Mesenchymal stem cell (in vitro differentiated cells and primary cell): Measurements from ENCODE around the gene CNGB1.

Source experiments
- DNase-seq: peaks from one replicate; pipeline ENCODE4 v3.0.0-alpha.2; 2013
- H2AFZ ChIP-seq: one replicate; pipeline ENCODE4 v1.6.1; 2013; ENCODE audit warnings: low read depth, mild to moderate bottlenecking, control low read depth, inconsistent platforms, low read length, moderate library complexity
- H2AK5ac ChIP-seq: 2 replicates; pipeline ENCODE4 v1.6.1; 2013; ENCODE audit warnings: low read length, moderate library complexity, mild to moderate bottlenecking, inconsistent platforms; ENCODE audit not compliant: severe bottlenecking
- H2BK120ac ChIP-seq: one replicate; pipeline ENCODE4 v1.6.1; 2013; ENCODE audit warnings: low read depth, mild to moderate bottlenecking, inconsistent platforms, low read length, moderate library complexity
- H2BK12ac ChIP-seq, 2 experiments: one replicate each; pipeline ENCODE4 v1.6.1; 2013; ENCODE audit warnings: inconsistent platforms in 2 of 2, low read length in 2 of 2, mild to moderate bottlenecking in 2 of 2, moderate library complexity in 2 of 2, control low read depth in 1 of 2
- H2BK15ac ChIP-seq: one replicate; pipeline ENCODE4 v1.6.1; 2013; ENCODE audit warnings: mild to moderate bottlenecking, low read depth, inconsistent platforms; ENCODE audit not compliant: poor library complexity, severe bottlenecking
- H2BK5ac ChIP-seq: 2 replicates; pipeline ENCODE4 v1.6.1; 2013; ENCODE audit warnings: low read depth, mild to moderate bottlenecking, low read length, control low read depth, inconsistent platforms; ENCODE audit not compliant: poor library complexity, severe bottlenecking
- H3K14ac ChIP-seq, 2 experiments: one replicate each; pipeline ENCODE4 v1.6.1; 2013; ENCODE audit warnings: inconsistent platforms in 2 of 2, low read length in 2 of 2, control low read depth in 1 of 2, mild to moderate bottlenecking in 1 of 2, moderate library complexity in 1 of 2
- H3K18ac ChIP-seq, 2 experiments: one replicate each; pipeline ENCODE4 v1.6.1; 2013; ENCODE audit warnings: inconsistent platforms in 2 of 2, low read length in 2 of 2, control low read depth in 1 of 2, low read depth in 1 of 2, mild to moderate bottlenecking in 1 of 2
- H3K23ac ChIP-seq, 2 experiments: one replicate each; pipeline ENCODE4 v1.6.1; 2013; ENCODE audit warnings: inconsistent platforms in 2 of 2, low read length in 2 of 2, mild to moderate bottlenecking in 2 of 2, moderate library complexity in 2 of 2, control low read depth in 1 of 2
- H3K27ac ChIP-seq: 2 replicates; pipeline ENCODE4 v1.5.1; 2013; ENCODE audit warnings: mild to moderate bottlenecking, moderate library complexity, low read length, control low read depth, inconsistent platforms; ENCODE audit not compliant: poor library complexity, severe bottlenecking
- H3K27me3 ChIP-seq, 2 experiments: 2 replicates each; pipeline versions ENCODE4 v1.6.1 to v1.7.0; 2013; ENCODE audit warnings: low read length in 2 of 2, mild to moderate bottlenecking in 2 of 2, moderate library complexity in 2 of 2, control low read depth in 1 of 2, inconsistent platforms in 1 of 2; ENCODE audit not compliant: control insufficient read depth in 1 of 2, insufficient read depth in 1 of 2
- H3K36me3 ChIP-seq, 2 experiments: 2 replicates each; pipeline versions ENCODE4 v1.6.1 to v1.7.0; 2013; ENCODE audit warnings: low read length in 2 of 2, control low read depth in 1 of 2, inconsistent platforms in 1 of 2, low read depth in 1 of 2, mild to moderate bottlenecking in 1 of 2; ENCODE audit not compliant: insufficient read depth in 2 of 2, control insufficient read depth in 1 of 2
- H3K4ac ChIP-seq, 2 experiments: one replicate each; pipeline ENCODE4 v1.6.1; 2013; ENCODE audit warnings: inconsistent platforms in 2 of 2, low read length in 2 of 2, mild to moderate bottlenecking in 2 of 2, moderate library complexity in 2 of 2, control low read depth in 1 of 2, low read depth in 1 of 2
- H3K4me1 ChIP-seq: 2 replicates; pipeline ENCODE4 v1.6.1; 2013; ENCODE audit warnings: low read depth, low read length, control low read depth; ENCODE audit not compliant: control insufficient read depth, insufficient read depth
- H3K4me2 ChIP-seq: 2 replicates; pipeline ENCODE4 v1.6.1; 2013; ENCODE audit warnings: low read length, mild to moderate bottlenecking, inconsistent platforms; ENCODE audit not compliant: poor library complexity, severe bottlenecking
- H3K4me3 ChIP-seq, 2 experiments: 2 replicates each; pipeline versions ENCODE4 v1.5.1 to v1.7.0; 2013; ENCODE audit warnings: low read length in 2 of 2, mild to moderate bottlenecking in 2 of 2, control low read depth in 1 of 2, low read depth in 1 of 2; ENCODE audit not compliant: insufficient read depth in 1 of 2
- H3K79me1 ChIP-seq: replicated peaks from 2 replicates; pipeline ENCODE4 v1.6.1; 2013; ENCODE audit warnings: mild to moderate bottlenecking, control low read depth, low read length, inconsistent platforms; ENCODE audit not compliant: poor library complexity, severe bottlenecking
- H3K9ac ChIP-seq: 2 replicates; pipeline ENCODE4 v1.7.0; 2013; ENCODE audit warnings: mild to moderate bottlenecking, low read length, moderate library complexity
- H3K9me3 ChIP-seq: 2 replicates; pipeline ENCODE4 v1.7.0; 2013; ENCODE audit warnings: mild to moderate bottlenecking, low read length; ENCODE audit not compliant: control insufficient read depth
- H4K8ac ChIP-seq: one replicate; pipeline ENCODE4 v1.6.1; 2013; ENCODE audit warnings: inconsistent platforms, mild to moderate bottlenecking, low read length, moderate library complexity
- H4K91ac ChIP-seq: one replicate; pipeline ENCODE4 v1.6.1; 2013; ENCODE audit warnings: mild to moderate bottlenecking, low read length, inconsistent platforms
- WGBS: methylation state at CpG from one replicate; pipeline ENCODE4 v1.1.7; 2013; ENCODE audit warnings: mixed read lengths; 5-methylcytosine and 5-hydroxymethylcytosine counted together

Gene CNGB1

DNA sequence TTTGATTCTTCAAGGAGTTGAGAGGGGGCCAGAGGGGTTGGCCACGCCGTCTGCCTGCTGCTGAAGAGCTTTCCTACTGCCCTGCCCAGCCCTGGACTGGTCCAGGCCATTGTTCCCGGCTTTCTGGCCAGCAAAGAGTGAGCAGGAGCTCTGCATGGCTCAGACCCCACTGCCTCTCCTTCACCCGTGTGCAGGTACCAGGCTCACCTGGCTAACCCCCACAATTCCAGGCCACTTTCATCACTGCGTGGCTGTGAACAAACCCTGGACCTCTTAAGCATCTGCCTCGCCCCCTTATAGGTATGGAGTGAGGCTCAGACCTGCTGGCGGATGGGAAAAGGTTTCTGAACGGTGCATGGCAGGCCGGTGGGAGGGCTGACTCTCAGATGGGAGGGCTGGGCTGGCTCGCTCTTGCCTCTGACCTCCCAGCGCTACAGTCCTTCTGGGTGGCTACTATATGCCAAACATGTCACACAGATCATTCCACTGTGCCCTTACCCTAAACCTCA is 20.7 kb upstream of the CNGB1 start:
- peaks cover 29 to 38% of the 10 kb centered on the region in 2 experiments for H3K36me3 ChIP-seq
- H2BK5ac ChIP-seq = no peak overlapping the region
- H3K4me1 ChIP-seq = peaks cover 14% of the 10 kb centered on the region
- no peak overlapping the region for H3K27ac ChIP-seq
- H2AFZ ChIP-seq = no peak overlapping the region
- DNase-seq = no peak
- H3K9me3 ChIP-seq = no peaks in the 10 kb centered on the region
- H2AK5ac ChIP-seq = no peak overlapping the region
- no peak overlapping the region for H2BK120ac ChIP-seq
- no peak overlapping the region for H3K14ac ChIP-seq
- H3K4me3 ChIP-seq = no peak overlapping the region
- H3K4ac ChIP-seq = no peak overlapping the region
- no peak overlapping the region for H3K4me2 ChIP-seq
- H3K23ac ChIP-seq = no peak overlapping the region
- no peak overlapping the region for H3K9ac ChIP-seq
- peaks cover 28% of the 10 kb centered on the region for H3K79me1 ChIP-seq
- H2BK15ac ChIP-seq = no peak overlapping the region
- no peak overlapping the region for H4K8ac ChIP-seq
- no peak overlapping the region for H3K18ac ChIP-seq
- no peak overlapping the region for H2BK12ac ChIP-seq
- peaks cover 12 to 46% of the 10 kb centered on the region in 2 experiments for H3K27me3 ChIP-seq
- H4K91ac ChIP-seq = no peak overlapping the region
- WGBS = 88% methylated on average over 11 of the region's 11 CpGs

DNA sequence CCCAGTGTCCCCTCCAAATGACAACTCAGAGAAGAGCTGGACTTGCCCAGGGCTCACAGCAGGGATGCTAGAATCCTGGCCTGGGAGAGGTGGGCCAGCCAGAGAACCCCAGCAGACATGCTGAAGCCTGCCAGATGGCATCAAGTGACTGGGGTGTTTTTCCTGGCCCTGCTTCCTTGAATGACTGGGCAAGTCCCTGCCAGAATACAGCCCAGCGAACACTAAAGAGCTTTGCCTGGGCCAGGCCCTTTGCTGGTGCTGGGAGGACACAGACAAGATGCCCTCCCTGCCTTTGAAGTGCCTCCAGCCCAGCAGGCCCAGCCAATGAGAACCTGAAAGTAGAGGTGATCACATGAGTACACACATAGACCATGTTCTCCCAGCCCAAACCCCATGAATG is 18.0 kb upstream of the CNGB1 start:
- H2AFZ ChIP-seq = no peak overlapping the region
- H3K14ac ChIP-seq = no peak overlapping the region
- peaks cover 7% of the 10 kb centered on the region for H3K79me1 ChIP-seq
- no peak overlapping the region for H4K8ac ChIP-seq
- peaks cover 27 to 72% of the 10 kb centered on the region in 2 experiments for H3K27me3 ChIP-seq
- H4K91ac ChIP-seq = no peak overlapping the region
- H3K4me3 ChIP-seq = no peak overlapping the region
- no peak overlapping the region for H3K18ac ChIP-seq
- 96% methylated on average over 1 of the region's 1 CpG for WGBS
- H2BK15ac ChIP-seq = no peak overlapping the region
- no peak overlapping the region for H2BK120ac ChIP-seq
- H3K4me2 ChIP-seq = no peak overlapping the region
- H3K9me3 ChIP-seq = no peaks in the 10 kb centered on the region
- H3K9ac ChIP-seq = no peak overlapping the region
- peaks cover 3 to 13% of the 10 kb centered on the region in 2 experiments for H3K36me3 ChIP-seq
- DNase-seq = no peak
- no peak overlapping the region for H2AK5ac ChIP-seq
- H3K4me1 ChIP-seq = peaks cover 24% of the 10 kb centered on the region
- no peak overlapping the region for H3K4ac ChIP-seq
- H2BK5ac ChIP-seq = no peak overlapping the region
- H2BK12ac ChIP-seq = no peak overlapping the region
- no peak overlapping the region for H3K27ac ChIP-seq
- H3K23ac ChIP-seq = no peak overlapping the region

DNA sequence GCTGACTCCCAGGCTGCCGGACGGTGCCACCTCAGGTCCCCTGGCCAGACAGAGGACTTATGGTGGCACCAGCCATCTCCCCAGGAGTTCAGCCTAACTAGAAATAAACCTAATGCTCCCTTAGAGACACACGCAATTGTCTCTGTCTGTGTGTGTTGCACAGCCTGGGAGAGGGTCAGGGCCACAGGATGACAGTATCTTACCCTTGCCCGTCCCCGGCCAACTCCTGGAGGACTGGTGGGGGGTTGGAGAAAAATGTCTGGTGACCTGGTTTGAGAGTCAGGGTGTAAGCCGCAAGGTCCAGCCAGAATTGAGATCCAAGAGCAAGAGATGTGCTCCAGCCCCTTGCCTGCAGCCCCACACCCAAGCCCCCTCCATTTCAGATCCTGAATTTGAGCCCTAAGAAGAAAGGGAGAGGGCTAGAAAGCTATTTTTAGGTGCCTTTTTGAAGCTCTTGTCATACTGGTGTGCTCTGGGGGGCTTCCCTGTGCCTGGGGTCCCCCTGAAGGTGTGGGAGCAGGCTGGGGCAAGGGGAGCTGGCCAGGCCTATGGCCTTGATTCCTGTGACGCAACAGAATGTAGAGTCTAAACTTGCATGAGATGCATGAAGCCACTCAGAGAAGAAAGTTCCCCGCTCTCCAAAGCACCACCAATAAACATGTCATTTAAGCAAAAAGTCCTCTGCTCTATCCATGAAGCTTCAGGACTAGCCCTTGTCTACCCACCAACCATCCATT is 16.7 kb upstream of the CNGB1 start:
- Histone ChIP-seq H2AFZ (no peak overlapping the region), H3K9ac (no peak overlapping the region), H2BK120ac (no peak overlapping the region), H3K4me2 (no peak overlapping the region), H3K4ac (no peak overlapping the region), H2AK5ac (no peak overlapping the region), H2BK5ac (no peak overlapping the region), H3K9me3 (no peaks in the 10 kb centered on the region), H3K4me3 (no peak overlapping the region), H3K14ac (no peak overlapping the region), H3K27ac (no peak overlapping the region), H3K27me3 (peaks cover 27 to 80% of the 10 kb centered on the region in 2 experiments), H4K91ac (no peak overlapping the region), H3K23ac (no peak overlapping the region), H3K18ac (no peak overlapping the region), H4K8ac (no peak overlapping the region), H3K79me1 (no peaks in the 10 kb centered on the region), H3K36me3 (no peaks in the 10 kb centered on the region), H2BK15ac (peak overlapping the region; percentile 2), H3K4me1 (peaks cover 17% of the 10 kb centered on the region), H2BK12ac (no peak overlapping the region)
- DNase-seq = no peak
- 98% methylated on average over 7 of the region's 8 CpGs for WGBS

GRCh38 chr16:57986196-57986595 is 15.3 kb upstream of the CNGB1 start:
- no peak overlapping the region for H2AFZ ChIP-seq
- no peak overlapping the region for H3K4ac ChIP-seq
- no peak overlapping the region for H2BK12ac ChIP-seq
- no peak overlapping the region for H3K14ac ChIP-seq
- H2BK15ac ChIP-seq = no peak overlapping the region
- DNase-seq = no peak
- H3K27ac ChIP-seq = no peak overlapping the region
- H2AK5ac ChIP-seq = no peak overlapping the region
- no peaks in the 10 kb centered on the region for H3K9me3 ChIP-seq
- WGBS = 53% methylated on average over 7 of the region's 9 CpGs
- H4K91ac ChIP-seq = no peak overlapping the region
- H2BK120ac ChIP-seq = no peak overlapping the region
- no peak overlapping the region for H3K4me3 ChIP-seq
- H3K23ac ChIP-seq = no peak overlapping the region
- no peak overlapping the region for H3K4me2 ChIP-seq
- H4K8ac ChIP-seq = no peak overlapping the region
- peaks cover 27 to 84% of the 10 kb centered on the region in 2 experiments for H3K27me3 ChIP-seq
- H3K9ac ChIP-seq = no peak overlapping the region
- H3K18ac ChIP-seq = no peak overlapping the region
- no peak overlapping the region for H2BK5ac ChIP-seq
- H3K79me1 ChIP-seq = no peaks in the 10 kb centered on the region
- H3K4me1 ChIP-seq = peaks cover 17% of the 10 kb centered on the region
- H3K36me3 ChIP-seq = no peaks in the 10 kb centered on the region
